SH-SY5Y (cell line): Measurements from ENCODE around the gene ELMO1.

Experiments used
- GATA2 ChIP-seq: IDR thresholded peaks from 2 replicates; pipeline ENCODE4 v1.6.1; 2011; ENCODE audit warnings: mild to moderate bottlenecking, low read depth, low read length
- GATA3 ChIP-seq: IDR thresholded peaks from 2 replicates; pipeline ENCODE4 v1.6.1; 2011; ENCODE audit warnings: low read depth, mild to moderate bottlenecking, low read length, moderate library complexity

ELMO1 gene

GRCh38 chr7:37098762-37099161, 349.9 kb downstream of the ELMO1 start:
- TF ChIP-seq GATA2 (no peak), GATA3 (no peak)

- TF ChIP-seq GATA2 (no peak), GATA3 (no peak)
These were observed 350.7 kb downstream of the ELMO1 start for GRCh38 chr7:37097983-37098382.

DNA sequence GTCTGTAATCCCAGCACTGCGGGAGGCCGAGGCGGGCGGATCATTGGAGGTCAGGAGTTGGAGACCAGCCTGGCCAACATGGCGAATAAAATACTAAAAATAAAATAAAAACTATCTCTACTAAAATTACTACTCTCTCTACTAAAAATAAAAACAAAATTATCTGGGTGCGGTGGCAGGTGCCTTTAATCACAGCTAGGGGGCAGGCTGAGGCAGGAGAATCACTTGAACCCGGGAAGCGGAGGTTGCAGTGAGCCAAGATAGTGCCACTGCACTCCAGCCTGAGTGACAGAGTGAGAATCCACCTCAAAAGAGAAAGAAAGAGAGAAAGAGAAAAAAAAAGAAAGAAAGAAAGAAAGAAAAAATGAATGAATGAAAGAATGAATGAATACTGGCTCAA, 351.4 kb downstream of the ELMO1 start:
- TF ChIP-seq GATA3 (no peak), GATA2 (no peak)

GRCh38 chr7:37096341-37096740, 352.3 kb downstream of the ELMO1 start:
- no peak for TF ChIP-seq GATA3
- TF ChIP-seq GATA2, result no peak

GRCh38 chr7:37095122-37095521, 353.5 kb downstream of the ELMO1 start:
- no peak for TF ChIP-seq GATA2
- TF ChIP-seq GATA3, result no peak

- TF ChIP-seq GATA2 (no peak), GATA3 (no peak)
These were observed 355.4 kb downstream of the ELMO1 start for GRCh38 chr7:37093257-37093656.

DNA sequence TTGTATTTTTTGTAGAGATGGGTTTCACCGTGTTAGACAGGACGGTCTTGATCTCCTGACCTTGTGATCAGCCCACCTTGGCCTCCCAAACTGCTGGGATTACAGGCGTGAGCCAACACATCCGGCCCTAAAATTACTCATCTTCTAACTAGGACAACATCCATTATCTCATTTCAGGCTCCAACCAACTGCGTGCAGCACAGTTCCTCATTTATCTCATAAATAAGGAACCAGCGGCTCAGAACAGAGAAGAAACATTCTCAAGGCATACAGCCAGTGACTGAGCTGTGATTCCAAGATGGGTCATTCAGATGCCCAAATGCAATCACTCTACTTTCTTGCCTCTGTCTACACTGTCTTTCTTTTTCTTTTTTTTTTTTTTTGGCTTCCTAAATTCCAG, 356.1 kb downstream of the ELMO1 start:
- no peak for TF ChIP-seq GATA2
- no peak for TF ChIP-seq GATA3

GRCh38 chr7:37089972-37090371, 358.7 kb downstream of the ELMO1 start:
- TF ChIP-seq GATA3 (no peak), GATA2 (no peak)

- TF ChIP-seq GATA3 (no peak), GATA2 (no peak)
These were observed 363.1 kb downstream of the ELMO1 start for GRCh38 chr7:37085600-37085999.

DNA sequence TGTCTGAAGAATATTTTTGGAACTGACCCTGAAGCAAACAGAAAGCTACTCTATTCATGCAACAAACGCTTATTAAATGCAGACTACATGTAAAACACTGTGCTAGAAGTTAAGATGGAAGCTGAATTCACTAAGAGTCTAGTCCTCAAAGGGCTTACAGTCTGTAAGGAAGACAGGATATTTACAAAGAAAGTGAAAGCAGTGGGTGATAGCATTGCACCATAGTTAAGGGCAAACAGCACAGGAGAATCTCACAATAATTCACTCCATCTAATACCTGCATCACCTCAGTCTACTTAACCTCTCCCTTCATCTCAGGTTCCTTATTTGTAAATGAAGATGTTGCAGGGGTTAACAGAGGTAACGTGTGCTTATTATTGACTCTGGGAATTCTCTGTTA, 364.4 kb downstream of the ELMO1 start:
- TF ChIP-seq GATA2 (no peak), GATA3 (no peak)

GRCh38 chr7:37083311-37084096, 365.2 kb downstream of the ELMO1 start:
- TF ChIP-seq GATA2, result no peak
- no peak for TF ChIP-seq GATA3

- TF ChIP-seq GATA2, result no peak
- no peak for TF ChIP-seq GATA3
These were observed 367.2 kb downstream of the ELMO1 start for GRCh38 chr7:37081436-37081835.

DNA sequence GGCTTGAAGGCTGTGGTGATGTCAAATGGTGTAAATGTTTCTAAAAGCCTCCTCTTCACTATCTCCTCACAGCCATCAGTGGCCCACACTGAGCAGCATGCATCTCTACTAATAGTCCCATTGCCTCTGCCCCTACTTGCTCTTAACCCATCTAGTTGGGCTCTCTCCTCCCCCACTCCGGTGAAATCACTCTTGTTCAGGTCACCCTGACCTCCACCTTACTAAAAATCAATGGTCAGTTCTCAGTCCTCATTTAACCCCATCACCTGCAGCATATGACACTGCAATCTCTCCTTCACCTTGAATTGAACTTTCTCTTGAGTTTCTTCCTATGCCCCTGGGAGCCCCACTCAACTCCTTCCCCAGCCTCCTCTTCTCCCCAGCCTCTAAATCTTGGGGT, 369.2 kb downstream of the ELMO1 start:
- no peak for TF ChIP-seq GATA2

DNA sequence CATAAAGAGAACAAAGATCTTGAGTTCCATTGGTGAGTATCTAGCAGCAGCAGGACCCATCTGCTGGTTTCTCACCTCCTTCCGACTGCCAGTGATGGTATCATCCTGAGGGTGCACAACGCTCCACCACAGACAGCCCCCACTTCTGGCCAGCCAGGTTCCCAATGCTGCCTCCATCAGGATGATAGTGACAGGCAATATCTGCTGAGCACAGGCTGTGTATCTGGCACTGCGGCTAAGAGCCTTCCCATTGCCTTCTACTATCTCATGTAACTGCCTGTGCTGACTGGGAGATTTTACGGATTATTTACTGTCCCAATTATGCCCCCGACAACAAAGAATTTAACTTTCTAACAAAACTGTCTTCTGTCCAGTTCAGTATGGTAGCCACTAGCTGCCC, 372.0 kb downstream of the ELMO1 start:
- TF ChIP-seq GATA2 (no peak), GATA3 (no peak)

DNA sequence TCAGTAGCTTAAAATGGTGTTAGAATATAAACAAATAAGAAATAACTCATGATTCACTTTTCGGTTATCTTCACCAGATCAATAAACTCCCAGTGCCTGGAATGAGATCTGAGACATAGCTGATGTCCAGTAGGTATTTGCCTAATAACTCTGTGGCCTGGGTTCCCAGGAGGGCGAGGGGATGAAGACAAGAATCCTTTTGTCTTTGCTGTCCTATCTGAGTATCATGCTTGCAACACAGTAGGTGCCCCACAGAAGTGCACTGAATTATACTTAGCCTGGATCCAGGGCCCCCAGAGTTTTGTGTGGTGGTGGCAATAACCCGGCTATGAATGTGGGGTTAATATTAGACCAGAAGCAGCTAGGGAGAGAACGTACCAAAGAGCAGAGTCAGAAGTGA, 374.3 kb downstream of the ELMO1 start:
- no peak for TF ChIP-seq GATA3
- no peak for TF ChIP-seq GATA2

- TF ChIP-seq GATA3, result no peak
- no peak for TF ChIP-seq GATA2
These were observed 377.5 kb downstream of the ELMO1 start for GRCh38 chr7:37071124-37071523.

- no peak for TF ChIP-seq GATA3
- no peak for TF ChIP-seq GATA2
These were observed 378.2 kb downstream of the ELMO1 start for GRCh38 chr7:37070471-37070870.
